ENCODE measurements around the gene GNA15.
A peak's percentile ranks its signal among the peaks of the same experiment; 100 is the strongest.

- TF ChIP-seq CTCF (IDR thresholded peaks at IDR 0.05) (peak in 5 of 6 experiments; percentile 36 to 68 (median 50)), POLR2A (IDR thresholded peaks at IDR 0.05) (no peak)
Measured at GRCh38 chr19:3129112-3129511, 6.7 kb upstream of the GNA15 start.

Measured in esophagus squamous epithelium (tissue), 4 donors.